Activated naive CD4-positive, alpha-beta T cell treated with anti-CD3 and anti-CD28 coated beads, Interleukin-2, amount 10 ng/mL, durations not matched to agents 7 days and 5 days (primary cell): Measurements from ENCODE around the gene WBP2.
A peak's percentile ranks its signal among the peaks of the same experiment; 100 is the strongest.
"Not testable (repeated sequence)": the region's sequence is repeated elsewhere in the genome, so short reads cannot be mapped to it uniquely, and the experiment has no call there.

Experiments
- CTCF ChIA-PET: fragments of 350-600 bp; sonication (Branson Sonifier 250); formaldehyde crosslinking; loops from one replicate; lab custom pipeline; 2021; ENCODE audit warnings: antibody characterized with exemption; lab: Charles Lee
- DNase-seq: peaks from one replicate; pipeline ENCODE4 v3.0.0-alpha.2; 2020
- H3K27ac Mint-ChIP-seq: one replicate; pipeline ENCODE4 v1.8.0; 2021; ENCODE audit warnings: mild to moderate bottlenecking, moderate library complexity, mixed read lengths
- H3K27me3 Mint-ChIP-seq: one replicate; pipeline ENCODE4 v1.8.0; 2021; ENCODE audit warnings: mild to moderate bottlenecking, mixed read lengths
- H3K36me3 Mint-ChIP-seq: one replicate; pipeline ENCODE4 v1.8.0; 2021; ENCODE audit warnings: mixed read lengths
- H3K4me1 Mint-ChIP-seq: one replicate; pipeline ENCODE4 v1.8.0; 2021; ENCODE audit warnings: mixed read lengths
- H3K4me3 Mint-ChIP-seq: one replicate; pipeline ENCODE4 v1.8.0; 2021; ENCODE audit warnings: mild to moderate bottlenecking, moderate library complexity, mixed read lengths
- H3K9me3 Mint-ChIP-seq: one replicate; pipeline ENCODE4 v1.8.0; 2021; ENCODE audit warnings: mixed read lengths

The WBP2 gene

DNA sequence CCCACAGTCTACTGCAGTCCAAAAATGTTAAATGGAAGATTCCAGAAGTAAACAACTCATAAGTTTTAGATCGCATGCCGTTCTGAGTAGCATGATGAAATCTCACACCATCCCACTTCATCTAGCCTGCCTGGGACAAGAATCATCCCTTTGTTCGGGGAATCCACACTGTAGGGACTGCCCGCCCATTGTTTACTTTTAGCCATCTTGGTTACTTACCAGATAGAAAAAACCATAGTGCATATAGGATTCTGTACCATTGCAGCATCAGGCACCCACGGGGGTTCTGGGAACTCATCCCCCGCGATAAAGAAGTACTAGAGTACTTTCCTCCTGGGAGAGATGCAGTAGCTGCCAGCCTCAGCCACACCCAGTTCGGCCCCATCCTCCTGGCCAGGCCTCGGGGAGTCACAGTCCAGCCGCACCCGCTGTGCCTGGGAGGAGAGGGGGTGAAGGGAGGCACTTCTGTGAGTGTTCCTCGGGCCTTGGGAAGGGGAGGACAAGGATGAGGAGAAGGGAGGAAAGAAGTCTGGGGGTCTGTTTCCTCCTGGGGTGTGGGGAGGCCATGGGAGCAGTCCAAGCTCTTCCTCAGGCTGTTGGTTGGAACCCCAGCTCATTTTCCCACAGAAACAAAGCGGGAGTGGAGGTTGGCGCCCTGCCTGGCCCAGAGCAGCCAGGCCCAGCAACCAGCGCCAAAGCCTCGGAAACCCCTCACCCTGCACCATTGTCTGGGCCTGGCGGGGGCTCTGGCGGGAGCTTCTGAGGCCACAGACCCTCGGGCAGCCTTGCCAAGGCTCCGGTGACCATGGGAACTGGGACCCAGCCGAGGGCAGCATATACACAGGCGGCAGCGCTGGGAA, 14.4 kb upstream of the WBP2 start:
- no peaks in the 10 kb centered on the region for H3K27me3 Mint-ChIP-seq
- H3K36me3 Mint-ChIP-seq: peaks cover 7% of the 10 kb centered on the region
- peaks cover 37% of the 10 kb centered on the region for H3K4me1 Mint-ChIP-seq
- H3K4me3 Mint-ChIP-seq: no peak overlapping the region
- no peak overlapping the region for H3K27ac Mint-ChIP-seq
- CTCF ChIA-PET: interaction anchor here (1.0 to 4.8 kb wide), 2 partner anchors 8 to 27 kb away, joined by 3 to 31 read pairs; partner anchors contain the start of gene TRIM65
- DNase-seq: no peak
- H3K9me3 Mint-ChIP-seq: no peaks in the 10 kb centered on the region

DNA sequence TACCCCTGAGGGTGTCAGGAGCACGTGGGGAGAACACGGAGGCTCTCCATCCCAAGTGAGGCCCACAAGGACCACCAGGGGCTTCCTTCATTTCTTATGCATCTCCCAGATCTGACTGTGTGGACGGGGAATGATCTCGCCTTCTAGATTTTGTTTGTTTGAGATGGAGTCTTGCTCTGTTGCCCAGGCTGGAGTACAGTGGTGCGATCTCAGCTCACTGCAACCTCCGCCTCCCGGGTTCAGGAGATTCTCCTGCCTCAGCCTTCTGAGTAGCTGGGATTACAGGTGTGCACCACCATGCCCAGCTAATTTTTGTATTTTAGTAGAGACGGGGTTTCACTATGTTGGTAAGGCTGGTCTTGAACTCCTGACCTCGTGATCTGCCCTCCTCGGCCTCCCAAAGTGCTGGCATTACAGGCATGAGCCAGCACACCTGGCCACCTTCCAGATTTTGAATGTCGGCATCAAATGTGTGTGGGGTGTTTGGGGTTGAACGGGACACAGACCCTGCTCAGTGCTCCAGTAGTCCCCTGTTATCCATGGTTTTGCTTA, 13.7 kb upstream of the WBP2 start:
- CTCF ChIA-PET, DNase-seq, H3K27ac Mint-ChIP-seq, H3K4me3 Mint-ChIP-seq, H3K27me3 Mint-ChIP-seq, H3K36me3 Mint-ChIP-seq, H3K9me3 Mint-ChIP-seq: not testable (repeated sequence)
- peaks cover 41% of the 10 kb centered on the region for H3K4me1 Mint-ChIP-seq

DNA sequence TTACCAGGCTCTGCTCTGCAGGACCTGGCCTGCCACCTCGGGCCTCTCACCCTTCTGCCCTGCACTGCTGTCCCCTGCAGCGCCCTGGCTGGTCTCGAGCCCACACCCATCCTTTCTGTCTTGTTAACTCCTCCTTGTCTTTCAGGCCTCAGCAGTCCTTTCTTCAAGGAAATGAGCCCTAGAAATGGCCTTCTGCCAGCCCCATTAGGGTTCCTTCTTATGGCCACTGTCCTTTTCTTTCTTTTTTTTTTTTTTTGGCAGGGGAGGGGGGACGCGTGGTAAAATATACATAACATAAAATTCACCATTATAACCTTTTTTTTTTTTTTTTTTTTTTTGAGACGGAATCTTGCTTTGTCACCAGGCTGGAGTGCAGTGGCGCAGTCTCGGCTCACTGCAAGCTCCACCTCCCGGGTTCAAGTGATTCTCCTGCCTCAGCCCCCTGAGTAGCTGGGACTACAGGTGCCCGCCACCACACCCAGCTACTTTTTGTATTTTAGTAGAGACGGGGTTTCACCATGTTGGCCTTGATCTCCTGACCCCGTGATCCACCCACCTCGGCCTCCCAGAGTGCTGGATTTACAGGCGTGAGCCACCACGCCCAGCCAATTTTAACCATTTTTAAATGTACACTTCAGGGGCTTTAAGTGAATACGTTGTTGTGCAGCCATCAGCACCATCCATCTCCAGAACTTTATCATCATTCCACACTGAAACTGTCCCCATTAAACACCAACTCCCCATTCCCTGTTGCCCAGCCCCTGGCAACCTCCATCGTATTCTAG, 10.5 kb upstream of the WBP2 start:
- not testable (repeated sequence) for H3K4me3 Mint-ChIP-seq

DNA sequence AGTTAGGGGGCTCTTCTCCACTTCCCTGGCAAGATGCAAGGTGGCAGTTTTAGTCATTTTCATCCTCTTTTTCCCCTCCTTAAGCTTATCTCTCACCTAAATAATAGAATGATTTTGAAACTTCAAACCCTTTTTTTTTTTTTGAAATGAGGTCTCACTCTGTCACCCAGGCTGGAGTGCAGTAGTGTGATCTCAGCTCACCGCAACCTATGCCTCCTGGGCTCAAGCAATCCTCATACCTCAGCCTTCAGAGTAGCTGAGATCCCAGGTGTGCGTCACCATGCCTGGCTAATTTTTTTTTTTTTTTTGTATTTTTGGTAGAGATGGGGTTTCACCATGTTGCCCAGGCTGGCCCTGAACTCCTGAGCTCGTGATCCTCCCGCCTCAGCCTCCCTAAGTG, 9.8 kb upstream of the WBP2 start:
- not testable (repeated sequence) for H3K27me3 Mint-ChIP-seq, H3K9me3 Mint-ChIP-seq, H3K36me3 Mint-ChIP-seq
- peak; percentile 29 for DNase-seq
- peaks cover 29% of the 10 kb centered on the region for H3K4me1 Mint-ChIP-seq
- CTCF ChIA-PET: interaction anchor here (0.8 to 8.8 kb wide), 7 partner anchors 10 to 140 kb away, joined by 3 to 74 read pairs (median 5); partner anchors contain the start of genes UNC13D and WBP2
- H3K4me3 Mint-ChIP-seq: peak overlapping the region; percentile 6
- peak overlapping the region; percentile 91 for H3K27ac Mint-ChIP-seq

More for the DNA sequence above, 10.5 kb upstream of the WBP2 start:
- not testable (repeated sequence) for H3K36me3 Mint-ChIP-seq, H3K27me3 Mint-ChIP-seq, DNase-seq, H3K9me3 Mint-ChIP-seq
- peak overlapping the region; percentile 91 for H3K27ac Mint-ChIP-seq
- H3K4me1 Mint-ChIP-seq: peaks cover 30% of the 10 kb centered on the region
- CTCF ChIA-PET: interaction anchor here (1.1 to 8.8 kb wide), 4 partner anchors 11 to 140 kb away, joined by 4 to 74 read pairs (median 6); partner anchors contain the start of genes UNC13D and WBP2

DNA sequence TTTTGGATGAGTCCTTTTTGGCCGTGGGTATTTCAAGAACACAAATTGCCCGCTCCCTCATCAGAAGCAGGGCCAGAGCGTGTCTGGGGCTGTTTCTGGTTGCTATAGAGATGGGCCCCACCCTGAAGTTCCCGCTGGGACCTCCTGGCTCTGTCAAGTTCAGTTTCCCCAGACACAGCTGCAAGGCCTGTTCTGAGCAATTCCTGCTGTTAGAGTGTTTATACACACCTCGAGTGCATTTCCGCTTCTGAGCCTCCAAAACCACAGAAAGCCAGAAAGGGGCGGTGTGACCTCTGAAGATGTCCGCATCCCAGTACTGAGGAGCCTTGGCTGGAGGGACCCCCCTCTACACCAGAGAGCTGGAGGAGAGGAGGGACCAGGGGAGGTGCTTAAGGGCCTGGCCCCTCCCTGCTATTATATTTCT, 9.3 kb upstream of the WBP2 start:
- peak overlapping the region; percentile 91 for H3K27ac Mint-ChIP-seq
- peak overlapping the region; percentile 6 for H3K4me3 Mint-ChIP-seq
- H3K36me3 Mint-ChIP-seq: no peaks in the 10 kb centered on the region
- CTCF ChIA-PET: interaction anchor here (0.8 to 8.8 kb wide), 7 partner anchors 9 to 141 kb away, joined by 3 to 74 read pairs (median 5); partner anchors contain the start of genes UNC13D and WBP2
- H3K4me1 Mint-ChIP-seq: peaks cover 30% of the 10 kb centered on the region
- H3K27me3 Mint-ChIP-seq: no peaks in the 10 kb centered on the region
- DNase-seq: peak; percentile 77
- no peaks in the 10 kb centered on the region for H3K9me3 Mint-ChIP-seq

DNA sequence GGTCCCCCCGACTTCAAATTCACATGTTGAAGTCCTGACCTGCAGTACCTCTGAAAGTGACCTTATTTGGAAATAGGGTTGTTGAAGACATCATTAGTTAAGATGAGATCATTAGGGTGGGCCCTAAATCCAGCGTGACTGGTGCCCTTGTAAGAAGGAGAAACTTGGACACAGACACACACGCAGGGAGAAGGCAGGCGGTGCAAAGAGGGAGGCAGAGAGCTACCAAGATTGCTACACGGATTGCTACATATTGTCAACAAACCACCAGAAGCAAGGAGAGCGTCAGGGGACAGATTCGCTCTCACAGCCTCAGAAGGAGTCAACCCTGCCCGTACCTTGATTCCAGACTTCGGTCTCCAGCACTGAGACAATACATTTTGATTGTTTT, 6.8 kb upstream of the WBP2 start:
- Mint-ChIP-seq H3K27me3 (no peaks in the 10 kb centered on the region), H3K36me3 (no peaks in the 10 kb centered on the region), H3K4me3 (no peak overlapping the region), H3K4me1 (peaks cover 47% of the 10 kb centered on the region), H3K27ac (no peak overlapping the region), H3K9me3 (no peaks in the 10 kb centered on the region)
- DNase-seq: no peak
- CTCF ChIA-PET: interaction anchor here (0.8 to 10.6 kb wide), 12 partner anchors 10 to 490 kb away, joined by 3 to 103 read pairs (median 8); partner anchors contain the start of genes GALK1, TRIM47, TRIM65 and UNC13D

DNA sequence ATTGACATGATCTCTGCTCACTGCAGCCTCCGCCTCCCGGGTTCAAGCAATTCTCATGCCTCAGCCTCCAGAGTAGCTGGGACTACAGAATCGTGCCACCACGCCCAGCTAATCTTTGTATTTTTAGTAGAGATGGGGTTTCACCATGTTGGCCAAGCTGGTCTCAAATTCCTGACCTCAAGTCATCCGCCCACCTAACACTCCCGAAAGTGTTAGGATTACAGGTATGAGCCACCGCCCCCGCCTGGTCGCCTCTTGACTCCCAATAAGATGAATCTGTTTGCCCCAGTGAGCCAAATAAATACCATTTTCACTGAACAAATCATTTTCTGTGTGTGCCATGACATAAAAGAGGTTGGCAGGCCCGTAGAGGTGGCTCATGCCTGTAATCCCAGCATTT, 4.2 kb upstream of the WBP2 start:
- DNase-seq, H3K4me3 Mint-ChIP-seq, H3K36me3 Mint-ChIP-seq, H3K27me3 Mint-ChIP-seq, H3K9me3 Mint-ChIP-seq: not testable (repeated sequence)
- peak overlapping the region; percentile 88 for H3K27ac Mint-ChIP-seq
- CTCF ChIA-PET: interaction anchor here (1.0 to 10.6 kb wide), 5 partner anchors 13 to 106 kb away, joined by 3 to 103 read pairs (median 30); partner anchors contain the start of genes TRIM47, TRIM65 and UNC13D
- H3K4me1 Mint-ChIP-seq: peaks cover 42% of the 10 kb centered on the region

DNA sequence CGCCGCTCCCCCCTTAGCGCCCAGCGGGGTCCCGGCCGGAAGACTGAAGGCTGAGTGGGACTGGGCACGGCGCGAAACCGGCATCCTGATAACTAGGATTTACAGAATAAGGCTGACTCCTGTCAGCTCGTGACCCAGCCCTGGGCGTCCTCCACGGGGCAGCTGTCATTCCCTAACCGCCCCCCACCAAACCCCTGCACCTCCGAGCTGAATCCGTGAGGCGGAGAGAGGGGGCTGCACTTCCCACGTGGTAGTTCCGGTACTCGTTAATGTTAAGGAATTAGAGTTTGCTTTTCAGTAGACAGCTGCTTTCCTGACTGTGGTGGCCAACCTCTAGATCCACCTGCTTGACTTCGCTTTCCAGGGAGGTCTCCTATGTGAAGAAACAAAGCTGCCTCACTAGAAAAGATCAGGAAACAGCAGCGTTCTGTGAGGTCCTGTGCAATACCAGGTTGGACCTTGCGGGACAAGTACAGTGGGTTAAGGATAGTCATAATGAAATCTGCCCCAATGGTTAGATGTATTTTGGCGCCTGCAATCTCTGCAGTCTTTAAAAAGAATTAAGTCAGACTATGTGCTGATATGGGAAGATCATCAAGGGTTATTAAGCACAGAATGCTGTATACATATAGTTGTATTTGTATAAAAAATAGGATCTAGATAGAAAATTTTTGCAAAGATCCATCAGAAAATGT, 1.1 kb upstream of the WBP2 start:
- Mint-ChIP-seq H3K4me1 (peaks cover 45% of the 10 kb centered on the region), H3K36me3 (peaks cover 11% of the 10 kb centered on the region), H3K27ac (peak overlapping the region; percentile 91), H3K4me3 (no peak overlapping the region), H3K9me3 (no peaks in the 10 kb centered on the region), H3K27me3 (no peaks in the 10 kb centered on the region)
- CTCF ChIA-PET: interaction anchor here (0.7 to 10.6 kb wide), 5 partner anchors 11 to 41 kb away, joined by 3 to 103 read pairs (median 11); partner anchors contain the start of genes TRIM47, TRIM65 and UNC13D
- DNase-seq: no peak

DNA sequence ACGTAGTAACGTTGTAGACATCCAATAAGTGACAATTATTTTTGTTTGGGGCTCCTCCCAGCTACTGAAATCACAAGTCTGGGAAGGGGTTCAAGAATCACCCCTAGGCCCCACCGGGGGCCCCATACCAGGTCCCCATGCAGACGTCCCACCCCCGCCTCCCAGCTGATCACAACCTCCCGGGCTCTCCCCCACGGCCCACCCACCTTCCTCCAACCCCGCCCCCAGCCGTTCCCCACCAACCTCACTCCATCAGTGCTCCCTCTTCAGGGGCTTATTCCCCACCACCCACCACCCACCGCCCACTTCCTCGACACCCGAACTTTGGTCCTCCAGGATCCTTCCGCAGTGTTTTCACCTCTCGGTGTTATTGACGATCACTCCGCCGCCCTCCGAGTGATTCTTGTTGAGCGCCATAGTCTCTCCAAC, 240 bp downstream of the WBP2 start:
- Mint-ChIP-seq H3K4me1 (peaks cover 43% of the 10 kb centered on the region), H3K27ac (no peak overlapping the region), H3K9me3 (no peaks in the 10 kb centered on the region), H3K4me3 (no peak overlapping the region), H3K27me3 (no peaks in the 10 kb centered on the region), H3K36me3 (peaks cover 17% of the 10 kb centered on the region)
- DNase-seq: no peak
- CTCF ChIA-PET: interaction anchor here (1.0 to 10.6 kb wide), 8 partner anchors 10 to 104 kb away, joined by 3 to 103 read pairs (median 6); partner anchors contain the start of genes TRIM47, TRIM65 and UNC13D

DNA sequence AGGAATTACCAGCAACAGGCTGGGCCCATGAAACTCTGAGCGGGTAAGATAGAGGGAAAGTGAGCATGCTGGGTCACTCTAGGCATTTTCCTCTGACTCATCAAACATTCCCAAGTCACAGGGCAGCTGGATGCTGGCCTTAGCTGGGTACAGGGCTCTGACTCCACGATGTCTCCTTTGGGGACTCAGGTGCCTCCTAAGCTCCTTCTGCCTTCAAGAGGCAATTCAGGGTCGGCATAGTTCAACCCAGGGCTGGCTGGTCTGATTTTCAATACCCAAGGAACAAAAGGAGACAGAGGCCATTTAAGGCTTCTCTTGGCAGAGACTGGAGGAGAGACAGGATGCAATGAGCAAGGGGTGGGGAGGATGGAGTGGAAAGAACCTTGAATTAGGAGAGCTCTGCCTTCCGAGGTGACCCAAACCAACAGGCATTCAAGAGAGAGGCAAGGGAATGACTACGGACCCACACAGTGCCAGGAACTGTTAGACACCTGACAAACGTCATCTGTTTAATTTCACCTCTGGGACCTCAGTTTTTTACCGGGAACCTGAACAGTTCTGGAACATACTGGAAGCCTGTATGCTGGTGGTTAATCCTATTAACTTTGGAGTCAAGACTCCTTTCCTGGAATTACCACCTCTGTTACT, 910 bp downstream of the WBP2 start:
- no peak overlapping the region for H3K4me3 Mint-ChIP-seq

DNA sequence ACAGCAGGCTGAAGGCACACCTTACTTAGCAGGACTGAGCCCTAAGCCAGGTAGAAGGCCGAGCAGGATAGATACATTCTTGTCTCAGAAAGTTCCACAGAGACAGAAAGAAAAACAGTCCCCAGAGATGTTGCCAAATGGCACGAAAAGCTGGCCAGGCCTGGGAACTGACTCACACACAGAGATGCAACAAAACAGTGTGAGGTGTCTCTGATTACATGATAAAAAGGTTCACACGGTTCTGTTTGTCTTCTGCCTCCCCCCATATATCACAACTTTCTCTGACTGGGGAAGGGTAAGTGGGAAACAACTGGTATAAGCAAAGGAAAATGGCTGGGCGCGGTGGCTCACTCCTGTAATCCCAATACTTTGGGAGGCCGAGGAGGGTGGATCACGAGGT, 1.7 kb downstream of the WBP2 start:
- CTCF ChIA-PET: interaction anchor here (0.8 to 10.6 kb wide), 4 partner anchors 26 to 75 kb away, joined by 3 to 103 read pairs (median 4); partner anchors contain the start of genes TRIM47 and TRIM65
- H3K9me3 Mint-ChIP-seq: no peaks in the 10 kb centered on the region
- peaks cover 26% of the 10 kb centered on the region for H3K36me3 Mint-ChIP-seq
- H3K4me1 Mint-ChIP-seq: peaks cover 36% of the 10 kb centered on the region
- peak overlapping the region; percentile 55 for H3K27ac Mint-ChIP-seq
- no peak for DNase-seq
- peak overlapping the region; percentile 51 for H3K4me3 Mint-ChIP-seq
- H3K27me3 Mint-ChIP-seq: no peaks in the 10 kb centered on the region

More for the DNA sequence above, 910 bp downstream of the WBP2 start:
- CTCF ChIA-PET: interaction anchor here (0.8 to 10.6 kb wide), 8 partner anchors 9 to 103 kb away, joined by 3 to 103 read pairs (median 4); partner anchors contain the start of genes TRIM47, TRIM65 and UNC13D
- Mint-ChIP-seq H3K27me3 (no peaks in the 10 kb centered on the region), H3K4me1 (peaks cover 43% of the 10 kb centered on the region), H3K27ac (no peak overlapping the region), H3K9me3 (no peaks in the 10 kb centered on the region), H3K36me3 (peaks cover 23% of the 10 kb centered on the region)
- DNase-seq: no peak

DNA sequence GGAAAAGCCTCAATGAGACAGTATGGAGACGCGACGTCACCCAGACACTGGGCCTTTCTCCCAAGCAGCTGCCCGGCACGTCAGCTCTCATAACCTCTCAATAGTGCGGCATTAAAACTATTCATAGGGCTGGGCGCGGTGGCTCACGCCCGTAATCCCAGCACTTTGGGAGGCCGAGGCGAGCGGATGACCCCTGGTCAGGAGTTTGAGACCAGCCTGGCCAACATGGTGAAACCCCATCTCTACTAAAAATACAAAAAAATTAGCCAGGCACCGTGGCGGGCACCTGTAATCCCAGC, 3.5 kb downstream of the WBP2 start:
- DNase-seq, H3K27ac Mint-ChIP-seq, H3K4me3 Mint-ChIP-seq, H3K27me3 Mint-ChIP-seq, H3K9me3 Mint-ChIP-seq: not testable (repeated sequence)
- H3K36me3 Mint-ChIP-seq: peaks cover 40% of the 10 kb centered on the region
- H3K4me1 Mint-ChIP-seq: peaks cover 34% of the 10 kb centered on the region
- CTCF ChIA-PET: interaction anchor here (0.6 kb wide), 1 partner anchor 12 kb away, joined by 5 read pairs; no protein-coding TSS in a partner anchor
